Measurements from ENCODE around the gene TENM4. TPM values are rescaled to one million over a fixed set of nuclear protein-coding genes. Genes with fewer than 3 reads are reported as not detected.

Gene TENM4
- total RNA-seq, 1 experiment from 2014 or later: 25.0 TPM

DNA sequence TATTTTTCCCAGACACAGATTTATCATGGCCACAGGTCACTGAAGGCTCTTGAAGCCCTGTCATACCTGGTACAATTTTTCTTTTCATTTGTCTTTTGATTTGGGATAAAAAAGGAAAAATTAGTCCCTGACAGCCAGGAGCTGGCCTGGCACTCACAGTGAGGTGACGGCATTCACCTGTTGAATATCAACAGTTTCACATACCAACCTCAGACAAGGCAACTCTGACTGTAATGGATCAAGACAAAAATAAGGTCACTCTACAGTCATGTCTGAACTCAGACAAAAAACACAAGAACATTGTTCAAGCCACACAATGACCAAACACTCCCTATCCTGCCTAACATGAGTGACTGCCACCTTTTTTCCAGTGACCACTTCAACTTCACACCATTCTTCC, 392.9 kb downstream of the TENM4 start:
- H3K4me1 Mint-ChIP-seq: peaks cover 9% of the 10 kb centered on the region
- TF ChIP-seq, protein P1, sequence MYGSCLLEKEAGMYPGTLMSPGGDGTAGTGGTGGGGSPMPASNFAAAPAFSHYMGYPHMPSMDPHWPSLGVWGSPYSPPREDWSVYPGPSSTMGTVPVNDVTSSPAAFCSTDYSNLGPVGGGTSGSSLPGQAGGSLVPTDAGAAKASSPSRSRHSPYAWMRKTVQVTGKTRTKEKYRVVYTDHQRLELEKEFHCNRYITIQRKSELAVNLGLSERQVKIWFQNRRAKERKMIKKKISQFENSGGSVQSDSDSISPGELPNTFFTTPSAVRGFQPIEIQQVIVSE (CRISPR knock-in tag; IDR thresholded peaks at IDR 0.05; ENCODE audit: borderline replicate concordance): no peak
- no peak for TF ChIP-seq ZNF423 (CRISPR knock-in tag; IDR thresholded peaks at IDR 0.05)
- TF ChIP-seq TP53 (CRISPR knock-in tag; IDR thresholded peaks at IDR 0.05): no peak
- TF ChIP-seq, protein P2, sequence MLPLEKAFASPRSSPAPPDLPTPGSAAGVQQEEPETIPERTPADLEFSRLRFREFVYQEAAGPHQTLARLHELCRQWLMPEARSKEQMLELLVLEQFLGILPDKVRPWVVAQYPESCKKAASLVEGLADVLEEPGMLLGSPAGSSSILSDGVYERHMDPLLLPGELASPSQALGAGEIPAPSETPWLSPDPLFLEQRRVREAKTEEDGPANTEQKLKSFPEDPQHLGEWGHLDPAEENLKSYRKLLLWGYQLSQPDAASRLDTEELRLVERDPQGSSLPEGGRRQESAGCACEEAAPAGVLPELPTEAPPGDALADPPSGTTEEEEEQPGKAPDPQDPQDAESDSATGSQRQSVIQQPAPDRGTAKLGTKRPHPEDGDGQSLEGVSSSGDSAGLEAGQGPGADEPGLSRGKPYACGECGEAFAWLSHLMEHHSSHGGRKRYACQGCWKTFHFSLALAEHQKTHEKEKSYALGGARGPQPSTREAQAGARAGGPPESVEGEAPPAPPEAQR (CRISPR knock-in tag; IDR thresholded peaks at IDR 0.05): no peak
- TF ChIP-seq, protein P3, sequence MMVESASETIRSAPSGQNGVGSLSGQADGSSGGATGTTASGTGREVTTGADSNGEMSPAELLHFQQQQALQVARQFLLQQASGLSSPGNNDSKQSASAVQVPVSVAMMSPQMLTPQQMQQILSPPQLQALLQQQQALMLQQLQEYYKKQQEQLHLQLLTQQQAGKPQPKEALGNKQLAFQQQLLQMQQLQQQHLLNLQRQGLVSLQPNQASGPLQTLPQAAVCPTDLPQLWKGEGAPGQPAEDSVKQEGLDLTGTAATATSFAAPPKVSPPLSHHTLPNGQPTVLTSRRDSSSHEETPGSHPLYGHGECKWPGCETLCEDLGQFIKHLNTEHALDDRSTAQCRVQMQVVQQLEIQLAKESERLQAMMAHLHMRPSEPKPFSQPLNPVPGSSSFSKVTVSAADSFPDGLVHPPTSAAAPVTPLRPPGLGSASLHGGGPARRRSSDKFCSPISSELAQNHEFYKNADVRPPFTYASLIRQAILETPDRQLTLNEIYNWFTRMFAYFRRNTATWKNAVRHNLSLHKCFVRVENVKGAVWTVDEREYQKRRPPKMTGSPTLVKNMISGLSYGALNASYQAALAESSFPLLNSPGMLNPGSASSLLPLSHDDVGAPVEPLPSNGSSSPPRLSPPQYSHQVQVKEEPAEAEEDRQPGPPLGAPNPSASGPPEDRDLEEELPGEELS (CRISPR knock-in tag; IDR thresholded peaks at IDR 0.05): no peak
- TF ChIP-seq, protein P4, sequence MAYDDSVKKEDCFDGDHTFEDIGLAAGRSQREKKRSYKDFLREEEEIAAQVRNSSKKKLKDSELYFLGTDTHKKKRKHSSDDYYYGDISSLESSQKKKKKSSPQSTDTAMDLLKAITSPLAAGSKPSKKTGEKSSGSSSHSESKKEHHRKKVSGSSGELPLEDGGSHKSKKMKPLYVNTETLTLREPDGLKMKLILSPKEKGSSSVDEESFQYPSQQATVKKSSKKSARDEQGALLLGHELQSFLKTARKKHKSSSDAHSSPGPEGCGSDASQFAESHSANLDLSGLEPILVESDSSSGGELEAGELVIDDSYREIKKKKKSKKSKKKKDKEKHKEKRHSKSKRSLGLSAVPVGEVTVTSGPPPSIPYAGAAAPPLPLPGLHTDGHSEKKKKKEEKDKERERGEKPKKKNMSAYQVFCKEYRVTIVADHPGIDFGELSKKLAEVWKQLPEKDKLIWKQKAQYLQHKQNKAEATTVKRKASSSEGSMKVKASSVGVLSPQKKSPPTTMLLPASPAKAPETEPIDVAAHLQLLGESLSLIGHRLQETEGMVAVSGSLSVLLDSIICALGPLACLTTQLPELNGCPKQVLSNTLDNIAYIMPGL (CRISPR knock-in tag; IDR thresholded peaks at IDR 0.05): no peak
- TF ChIP-seq, protein P5, sequence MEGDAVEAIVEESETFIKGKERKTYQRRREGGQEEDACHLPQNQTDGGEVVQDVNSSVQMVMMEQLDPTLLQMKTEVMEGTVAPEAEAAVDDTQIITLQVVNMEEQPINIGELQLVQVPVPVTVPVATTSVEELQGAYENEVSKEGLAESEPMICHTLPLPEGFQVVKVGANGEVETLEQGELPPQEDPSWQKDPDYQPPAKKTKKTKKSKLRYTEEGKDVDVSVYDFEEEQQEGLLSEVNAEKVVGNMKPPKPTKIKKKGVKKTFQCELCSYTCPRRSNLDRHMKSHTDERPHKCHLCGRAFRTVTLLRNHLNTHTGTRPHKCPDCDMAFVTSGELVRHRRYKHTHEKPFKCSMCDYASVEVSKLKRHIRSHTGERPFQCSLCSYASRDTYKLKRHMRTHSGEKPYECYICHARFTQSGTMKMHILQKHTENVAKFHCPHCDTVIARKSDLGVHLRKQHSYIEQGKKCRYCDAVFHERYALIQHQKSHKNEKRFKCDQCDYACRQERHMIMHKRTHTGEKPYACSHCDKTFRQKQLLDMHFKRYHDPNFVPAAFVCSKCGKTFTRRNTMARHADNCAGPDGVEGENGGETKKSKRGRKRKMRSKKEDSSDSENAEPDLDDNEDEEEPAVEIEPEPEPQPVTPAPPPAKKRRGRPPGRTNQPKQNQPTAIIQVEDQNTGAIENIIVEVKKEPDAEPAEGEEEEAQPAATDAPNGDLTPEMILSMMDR (IDR thresholded peaks at IDR 0.05): no peak
- TF ChIP-seq GTF2I (CRISPR knock-in tag; conservative IDR thresholded peaks at IDR 0.05): no peak
- TF ChIP-seq, protein P6, sequence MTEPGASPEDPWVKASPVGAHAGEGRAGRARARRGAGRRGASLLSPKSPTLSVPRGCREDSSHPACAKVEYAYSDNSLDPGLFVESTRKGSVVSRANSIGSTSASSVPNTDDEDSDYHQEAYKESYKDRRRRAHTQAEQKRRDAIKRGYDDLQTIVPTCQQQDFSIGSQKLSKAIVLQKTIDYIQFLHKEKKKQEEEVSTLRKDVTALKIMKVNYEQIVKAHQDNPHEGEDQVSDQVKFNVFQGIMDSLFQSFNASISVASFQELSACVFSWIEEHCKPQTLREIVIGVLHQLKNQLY (CRISPR knock-in tag; IDR thresholded peaks at IDR 0.05): no peak
- TF ChIP-seq ELF4 (CRISPR knock-in tag; IDR thresholded peaks at IDR 0.05; ENCODE audit: low read depth): no peak
- TF ChIP-seq, protein P7, sequence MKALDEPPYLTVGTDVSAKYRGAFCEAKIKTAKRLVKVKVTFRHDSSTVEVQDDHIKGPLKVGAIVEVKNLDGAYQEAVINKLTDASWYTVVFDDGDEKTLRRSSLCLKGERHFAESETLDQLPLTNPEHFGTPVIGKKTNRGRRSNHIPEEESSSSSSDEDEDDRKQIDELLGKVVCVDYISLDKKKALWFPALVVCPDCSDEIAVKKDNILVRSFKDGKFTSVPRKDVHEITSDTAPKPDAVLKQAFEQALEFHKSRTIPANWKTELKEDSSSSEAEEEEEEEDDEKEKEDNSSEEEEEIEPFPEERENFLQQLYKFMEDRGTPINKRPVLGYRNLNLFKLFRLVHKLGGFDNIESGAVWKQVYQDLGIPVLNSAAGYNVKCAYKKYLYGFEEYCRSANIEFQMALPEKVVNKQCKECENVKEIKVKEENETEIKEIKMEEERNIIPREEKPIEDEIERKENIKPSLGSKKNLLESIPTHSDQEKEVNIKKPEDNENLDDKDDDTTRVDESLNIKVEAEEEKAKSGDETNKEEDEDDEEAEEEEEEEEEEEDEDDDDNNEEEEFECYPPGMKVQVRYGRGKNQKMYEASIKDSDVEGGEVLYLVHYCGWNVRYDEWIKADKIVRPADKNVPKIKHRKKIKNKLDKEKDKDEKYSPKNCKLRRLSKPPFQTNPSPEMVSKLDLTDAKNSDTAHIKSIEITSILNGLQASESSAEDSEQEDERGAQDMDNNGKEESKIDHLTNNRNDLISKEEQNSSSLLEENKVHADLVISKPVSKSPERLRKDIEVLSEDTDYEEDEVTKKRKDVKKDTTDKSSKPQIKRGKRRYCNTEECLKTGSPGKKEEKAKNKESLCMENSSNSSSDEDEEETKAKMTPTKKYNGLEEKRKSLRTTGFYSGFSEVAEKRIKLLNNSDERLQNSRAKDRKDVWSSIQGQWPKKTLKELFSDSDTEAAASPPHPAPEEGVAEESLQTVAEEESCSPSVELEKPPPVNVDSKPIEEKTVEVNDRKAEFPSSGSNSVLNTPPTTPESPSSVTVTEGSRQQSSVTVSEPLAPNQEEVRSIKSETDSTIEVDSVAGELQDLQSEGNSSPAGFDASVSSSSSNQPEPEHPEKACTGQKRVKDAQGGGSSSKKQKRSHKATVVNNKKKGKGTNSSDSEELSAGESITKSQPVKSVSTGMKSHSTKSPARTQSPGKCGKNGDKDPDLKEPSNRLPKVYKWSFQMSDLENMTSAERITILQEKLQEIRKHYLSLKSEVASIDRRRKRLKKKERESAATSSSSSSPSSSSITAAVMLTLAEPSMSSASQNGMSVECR (CRISPR knock-in tag; IDR thresholded peaks at IDR 0.05; ENCODE audit: borderline replicate concordance): no peak
- TF ChIP-seq, protein P8, sequence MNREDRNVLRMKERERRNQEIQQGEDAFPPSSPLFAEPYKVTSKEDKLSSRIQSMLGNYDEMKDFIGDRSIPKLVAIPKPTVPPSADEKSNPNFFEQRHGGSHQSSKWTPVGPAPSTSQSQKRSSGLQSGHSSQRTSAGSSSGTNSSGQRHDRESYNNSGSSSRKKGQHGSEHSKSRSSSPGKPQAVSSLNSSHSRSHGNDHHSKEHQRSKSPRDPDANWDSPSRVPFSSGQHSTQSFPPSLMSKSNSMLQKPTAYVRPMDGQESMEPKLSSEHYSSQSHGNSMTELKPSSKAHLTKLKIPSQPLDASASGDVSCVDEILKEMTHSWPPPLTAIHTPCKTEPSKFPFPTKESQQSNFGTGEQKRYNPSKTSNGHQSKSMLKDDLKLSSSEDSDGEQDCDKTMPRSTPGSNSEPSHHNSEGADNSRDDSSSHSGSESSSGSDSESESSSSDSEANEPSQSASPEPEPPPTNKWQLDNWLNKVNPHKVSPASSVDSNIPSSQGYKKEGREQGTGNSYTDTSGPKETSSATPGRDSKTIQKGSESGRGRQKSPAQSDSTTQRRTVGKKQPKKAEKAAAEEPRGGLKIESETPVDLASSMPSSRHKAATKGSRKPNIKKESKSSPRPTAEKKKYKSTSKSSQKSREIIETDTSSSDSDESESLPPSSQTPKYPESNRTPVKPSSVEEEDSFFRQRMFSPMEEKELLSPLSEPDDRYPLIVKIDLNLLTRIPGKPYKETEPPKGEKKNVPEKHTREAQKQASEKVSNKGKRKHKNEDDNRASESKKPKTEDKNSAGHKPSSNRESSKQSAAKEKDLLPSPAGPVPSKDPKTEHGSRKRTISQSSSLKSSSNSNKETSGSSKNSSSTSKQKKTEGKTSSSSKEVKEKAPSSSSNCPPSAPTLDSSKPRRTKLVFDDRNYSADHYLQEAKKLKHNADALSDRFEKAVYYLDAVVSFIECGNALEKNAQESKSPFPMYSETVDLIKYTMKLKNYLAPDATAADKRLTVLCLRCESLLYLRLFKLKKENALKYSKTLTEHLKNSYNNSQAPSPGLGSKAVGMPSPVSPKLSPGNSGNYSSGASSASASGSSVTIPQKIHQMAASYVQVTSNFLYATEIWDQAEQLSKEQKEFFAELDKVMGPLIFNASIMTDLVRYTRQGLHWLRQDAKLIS (CRISPR knock-in tag; IDR thresholded peaks at IDR 0.05; ENCODE audit: borderline replicate concordance): no peak
- TF ChIP-seq, protein P9, sequence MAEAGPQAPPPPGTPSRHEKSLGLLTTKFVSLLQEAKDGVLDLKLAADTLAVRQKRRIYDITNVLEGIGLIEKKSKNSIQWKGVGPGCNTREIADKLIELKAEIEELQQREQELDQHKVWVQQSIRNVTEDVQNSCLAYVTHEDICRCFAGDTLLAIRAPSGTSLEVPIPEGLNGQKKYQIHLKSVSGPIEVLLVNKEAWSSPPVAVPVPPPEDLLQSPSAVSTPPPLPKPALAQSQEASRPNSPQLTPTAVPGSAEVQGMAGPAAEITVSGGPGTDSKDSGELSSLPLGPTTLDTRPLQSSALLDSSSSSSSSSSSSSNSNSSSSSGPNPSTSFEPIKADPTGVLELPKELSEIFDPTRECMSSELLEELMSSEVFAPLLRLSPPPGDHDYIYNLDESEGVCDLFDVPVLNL (CRISPR knock-in tag; IDR thresholded peaks at IDR 0.05; ENCODE audit: borderline replicate concordance, low read depth): no peak
- TF ChIP-seq, protein P10, sequence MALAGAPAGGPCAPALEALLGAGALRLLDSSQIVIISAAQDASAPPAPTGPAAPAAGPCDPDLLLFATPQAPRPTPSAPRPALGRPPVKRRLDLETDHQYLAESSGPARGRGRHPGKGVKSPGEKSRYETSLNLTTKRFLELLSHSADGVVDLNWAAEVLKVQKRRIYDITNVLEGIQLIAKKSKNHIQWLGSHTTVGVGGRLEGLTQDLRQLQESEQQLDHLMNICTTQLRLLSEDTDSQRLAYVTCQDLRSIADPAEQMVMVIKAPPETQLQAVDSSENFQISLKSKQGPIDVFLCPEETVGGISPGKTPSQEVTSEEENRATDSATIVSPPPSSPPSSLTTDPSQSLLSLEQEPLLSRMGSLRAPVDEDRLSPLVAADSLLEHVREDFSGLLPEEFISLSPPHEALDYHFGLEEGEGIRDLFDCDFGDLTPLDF (CRISPR knock-in tag; IDR thresholded peaks at IDR 0.05): no peak

More for the DNA sequence above, 392.9 kb downstream of the TENM4 start:
- Mint-ChIP-seq H3K36me3 (no peaks in the 10 kb centered on the region), H3K27ac (no peak overlapping the region), H3K27me3 (ENCODE audit: low read depth) (no peaks in the 10 kb centered on the region), H3K4me3 (no peak overlapping the region), H3K9me3 (no peaks in the 10 kb centered on the region)
- POLR2A ChIA-PET: no interaction called here
- no peak for DNase-seq (ENCODE audit: low spot score)
- CTCF ChIA-PET: no interaction called here
- ATAC-seq: no peak

Measured in WTC11 (cell line).